Measurements from ENCODE around the gene NEDD8. TPM values are rescaled to one million over a fixed set of nuclear protein-coding genes. Genes with fewer than 3 reads are reported as not detected.

NEDD8 gene
- total RNA-seq, 1 experiment from 2014 or later: 330 TPM

- ChIA-PET CTCF (no interaction called here), POLR2A (ENCODE audit: unreplicated experiment) (no interaction called here)
Observed at GRCh38 chr14:24261256-24261968, 29.2 kb upstream of the NEDD8 start.

GRCh38 chr14:24260780-24261157, 28.6 kb upstream of the NEDD8 start:
- ChIA-PET CTCF (no interaction called here), POLR2A (ENCODE audit: unreplicated experiment) (no interaction called here)
- Histone ChIP-seq H3K9me2 (replicated peaks; ENCODE audit: low read length) (no peaks in the 10 kb centered on the region), H3K79me2 (ENCODE audit: low read length) (no peaks in the 10 kb centered on the region), H3K4me1 (ENCODE audit: insufficient read depth, low read length) (peaks cover 8% of the 10 kb centered on the region; the same call in 1 of the 2 replicates), H3K36me3 (ENCODE audit: low read depth, low read length) (no peaks in the 10 kb centered on the region), H3K9ac (ENCODE audit: low read length) (no peak overlapping the region), H3K27ac (ENCODE audit: low read length) (no peak overlapping the region), H3K9me3 (ENCODE audit: low read length) (no peaks in the 10 kb centered on the region), H4K20me1 (ENCODE audit: low read length) (no peaks in the 10 kb centered on the region), H3F3A (ENCODE audit: low read length, unreplicated experiment) (no peaks in the 10 kb centered on the region), H3K27me3 (ENCODE audit: low read length) (no peaks in the 10 kb centered on the region), H2AFZ (ENCODE audit: low read length) (no peak overlapping the region), H3K4me2 (ENCODE audit: low read length) (no peak overlapping the region), H3K4me3 (ENCODE audit: low read length) (no peak overlapping the region)
- TF ChIP-seq EZH2phosphoT487 (IDR thresholded peaks at IDR 0.05; ENCODE audit: borderline replicate concordance, low read length): no peak
- intact Hi-C loops (cut with micrococcal nuclease): no loop called here
- no peak for ATAC-seq
- BruUV-seq (replicated peaks): no TSS peak
- no peak for DNase-seq

More at GRCh38 chr14:24261256-24261968, 29.2 kb upstream of the NEDD8 start:
- Histone ChIP-seq H3K9ac (ENCODE audit: low read length) (no peak overlapping the region), H3K4me2 (ENCODE audit: low read length) (no peak overlapping the region), H3K36me3 (ENCODE audit: low read depth, low read length) (no peaks in the 10 kb centered on the region), H4K20me1 (ENCODE audit: low read length) (no peaks in the 10 kb centered on the region), H3F3A (ENCODE audit: low read length, unreplicated experiment) (no peaks in the 10 kb centered on the region), H3K27me3 (ENCODE audit: low read length) (no peaks in the 10 kb centered on the region), H3K4me3 (ENCODE audit: low read length) (no peak overlapping the region), H3K27ac (ENCODE audit: low read length) (no peak overlapping the region), H3K9me2 (replicated peaks; ENCODE audit: low read length) (no peaks in the 10 kb centered on the region), H2AFZ (ENCODE audit: low read length) (no peak overlapping the region), H3K4me1 (ENCODE audit: insufficient read depth, low read length) (peaks cover 8% of the 10 kb centered on the region; the same call in 1 of the 2 replicates), H3K79me2 (ENCODE audit: low read length) (no peaks in the 10 kb centered on the region), H3K9me3 (ENCODE audit: low read length) (no peaks in the 10 kb centered on the region)
- DNase-seq (no peak), ATAC-seq (no peak)
- TF ChIP-seq, protein P1, sequence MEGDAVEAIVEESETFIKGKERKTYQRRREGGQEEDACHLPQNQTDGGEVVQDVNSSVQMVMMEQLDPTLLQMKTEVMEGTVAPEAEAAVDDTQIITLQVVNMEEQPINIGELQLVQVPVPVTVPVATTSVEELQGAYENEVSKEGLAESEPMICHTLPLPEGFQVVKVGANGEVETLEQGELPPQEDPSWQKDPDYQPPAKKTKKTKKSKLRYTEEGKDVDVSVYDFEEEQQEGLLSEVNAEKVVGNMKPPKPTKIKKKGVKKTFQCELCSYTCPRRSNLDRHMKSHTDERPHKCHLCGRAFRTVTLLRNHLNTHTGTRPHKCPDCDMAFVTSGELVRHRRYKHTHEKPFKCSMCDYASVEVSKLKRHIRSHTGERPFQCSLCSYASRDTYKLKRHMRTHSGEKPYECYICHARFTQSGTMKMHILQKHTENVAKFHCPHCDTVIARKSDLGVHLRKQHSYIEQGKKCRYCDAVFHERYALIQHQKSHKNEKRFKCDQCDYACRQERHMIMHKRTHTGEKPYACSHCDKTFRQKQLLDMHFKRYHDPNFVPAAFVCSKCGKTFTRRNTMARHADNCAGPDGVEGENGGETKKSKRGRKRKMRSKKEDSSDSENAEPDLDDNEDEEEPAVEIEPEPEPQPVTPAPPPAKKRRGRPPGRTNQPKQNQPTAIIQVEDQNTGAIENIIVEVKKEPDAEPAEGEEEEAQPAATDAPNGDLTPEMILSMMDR (conservative IDR thresholded peaks at IDR 0.05; ENCODE audit: low read depth, low read length): no peak
- no peak for TF ChIP-seq EZH2 (IDR thresholded peaks at IDR 0.05; ENCODE audit: low read length, unreplicated experiment)
- no peak for TF ChIP-seq EZH2phosphoT487 (IDR thresholded peaks at IDR 0.05; ENCODE audit: borderline replicate concordance, low read length)
- BruUV-seq (replicated peaks): no TSS peak
- intact Hi-C loops (cut with micrococcal nuclease): no loop called here

GRCh38 chr14:24260026-24260779, 28.0 kb upstream of the NEDD8 start:
- H3K4me3 ChIP-seq (ENCODE audit: low read length): no peak overlapping the region
- ChIA-PET POLR2A (ENCODE audit: unreplicated experiment) (no interaction called here), CTCF (no interaction called here)
- H3K4me2 ChIP-seq (ENCODE audit: low read length): no peak overlapping the region
- H3K4me1 ChIP-seq (ENCODE audit: insufficient read depth, low read length): peaks cover 8% of the 10 kb centered on the region; the same call in 1 of the 2 replicates
- H3F3A ChIP-seq (ENCODE audit: low read length, unreplicated experiment): no peaks in the 10 kb centered on the region
- no peak overlapping the region for H2AFZ ChIP-seq (ENCODE audit: low read length)
- H3K9me2 ChIP-seq (replicated peaks; ENCODE audit: low read length): no peaks in the 10 kb centered on the region
- no peaks in the 10 kb centered on the region for H3K36me3 ChIP-seq (ENCODE audit: low read depth, low read length)
- no peaks in the 10 kb centered on the region for H4K20me1 ChIP-seq (ENCODE audit: low read length)
- no TSS peak for BruUV-seq (replicated peaks)
- DNase-seq (no peak), ATAC-seq (no peak)
- no peak overlapping the region for H3K9ac ChIP-seq (ENCODE audit: low read length)
- TF ChIP-seq EZH2phosphoT487 (IDR thresholded peaks at IDR 0.05; ENCODE audit: borderline replicate concordance, low read length): no peak
- no peak for TF ChIP-seq EZH2 (IDR thresholded peaks at IDR 0.05; ENCODE audit: low read length, unreplicated experiment)
- TF ChIP-seq, protein P1 (conservative IDR thresholded peaks at IDR 0.05; ENCODE audit: low read depth, low read length): no peak
- no peak overlapping the region for H3K27ac ChIP-seq (ENCODE audit: low read length)
- H3K79me2 ChIP-seq (ENCODE audit: low read length): no peaks in the 10 kb centered on the region
- intact Hi-C loops (cut with micrococcal nuclease): no loop called here
- no peaks in the 10 kb centered on the region for H3K27me3 ChIP-seq (ENCODE audit: low read length)
- H3K9me3 ChIP-seq (ENCODE audit: low read length): no peaks in the 10 kb centered on the region
